Liver (tissue), 3 donors: ENCODE measurements around the gene TINAGL1.
A peak's percentile ranks its signal among the peaks of the same experiment; 100 is the strongest.

Experiments
- ATF3 ChIP-seq: IDR thresholded peaks from 2 replicates; pipeline ENCODE4 v1.6.1; 2016; ENCODE audit warnings: antibody characterized with exemption
- CTCF ChIP-seq: fragments of 150-350 bp; IDR thresholded peaks from 2 replicates; pipeline ENCODE4 v1.5.1; 2017; ENCODE audit warnings: improper control_type of control experiment, low read depth, low read length; ENCODE audit not compliant: missing input control
- FOXA2 ChIP-seq: IDR thresholded peaks from 2 replicates; pipeline ENCODE4 v1.6.1; 2016; ENCODE audit warnings: antibody characterized with exemption
- GABPA ChIP-seq, 2 donors: IDR thresholded peaks in 1 of 2; conservative IDR thresholded peaks in 1 of 2; 2 replicates each; pipeline ENCODE4 v1.6.1; 2016; ENCODE audit warnings: antibody characterized with exemption in 2 of 2, mild to moderate bottlenecking in 1 of 2, moderate library complexity in 1 of 2
- HNF4A ChIP-seq, 2 donors: conservative IDR thresholded peaks; 2 replicates each; pipeline ENCODE4 v1.6.1; 2016; ENCODE audit warnings: antibody characterized with exemption in 2 of 2, mild to moderate bottlenecking in 2 of 2
- MAX ChIP-seq: IDR thresholded peaks from 2 replicates; pipeline ENCODE4 v1.6.1; 2016; ENCODE audit warnings: antibody characterized with exemption
- RAD21 ChIP-seq, 2 donors: IDR thresholded peaks; 2 replicates each; pipeline ENCODE4 v1.6.1; 2016; ENCODE audit warnings: antibody characterized with exemption in 2 of 2, mild to moderate bottlenecking in 2 of 2
- REST ChIP-seq: IDR thresholded peaks from 2 replicates; pipeline ENCODE4 v1.6.1; 2016; ENCODE audit warnings: antibody characterized with exemption, mild to moderate bottlenecking
- RXRA ChIP-seq, 2 donors: IDR thresholded peaks; 2 replicates each; pipeline ENCODE4 v1.6.1; 2017 to 2018; ENCODE audit warnings: antibody characterized with exemption in 2 of 2, mild to moderate bottlenecking in 1 of 2
- SP1 ChIP-seq: IDR thresholded peaks from 2 replicates; pipeline ENCODE4 v1.6.1; 2018; ENCODE audit warnings: antibody characterized with exemption, mild to moderate bottlenecking
- TAF1 ChIP-seq: conservative IDR thresholded peaks from 2 replicates; pipeline ENCODE4 v1.6.1; 2016; ENCODE audit warnings: antibody characterized with exemption, mild to moderate bottlenecking
- YY1 ChIP-seq: IDR thresholded peaks from 2 replicates; pipeline ENCODE4 v1.6.1; 2016; ENCODE audit warnings: antibody characterized with exemption, mild to moderate bottlenecking
- ZBTB33 ChIP-seq: IDR thresholded peaks from 2 replicates; pipeline ENCODE4 v1.6.1; 2016; ENCODE audit warnings: antibody characterized with exemption
- donor health status: healthy.
- donor health status: healthy.

GRCh38 chr1:31548907-31549808 is 27.2 kb upstream of the TINAGL1 start:
- TF ChIP-seq CTCF (peak; percentile 99), ATF3 (no peak), RXRA (IDR thresholded peaks at IDR 0.05) (peak; percentile 15 to 75), SP1 (no peak), FOXA2 (no peak), ZBTB33 (no peak), GABPA (IDR thresholded peaks at IDR 0.05 in 1 of 2, conservative IDR thresholded peaks at IDR 0.05 in 1 of 2) (no peak), YY1 (peak; percentile 24), MAX (no peak), HNF4A (conservative IDR thresholded peaks at IDR 0.05) (peak; percentile 23 to 39), RAD21 (IDR thresholded peaks at IDR 0.05) (peak; percentile 99), REST (no peak), TAF1 (no peak)
